ENCODE measurements around the gene INTS6L.
"Not testable (repeated sequence)": the region's sequence is repeated elsewhere in the genome, so short reads cannot be mapped to it uniquely, and the experiment has no call there.

The INTS6L gene

GRCh38 chrX:135522132-135522530 is 1.7 kb downstream of the INTS6L start:
- peak; percentile 1 for DNase-seq (ENCODE audit: low read depth, low spot score)

- no peak for DNase-seq (ENCODE audit: low read depth, low spot score)
These were observed 2.6 kb downstream of the INTS6L start for GRCh38 chrX:135522878-135523693.

DNA sequence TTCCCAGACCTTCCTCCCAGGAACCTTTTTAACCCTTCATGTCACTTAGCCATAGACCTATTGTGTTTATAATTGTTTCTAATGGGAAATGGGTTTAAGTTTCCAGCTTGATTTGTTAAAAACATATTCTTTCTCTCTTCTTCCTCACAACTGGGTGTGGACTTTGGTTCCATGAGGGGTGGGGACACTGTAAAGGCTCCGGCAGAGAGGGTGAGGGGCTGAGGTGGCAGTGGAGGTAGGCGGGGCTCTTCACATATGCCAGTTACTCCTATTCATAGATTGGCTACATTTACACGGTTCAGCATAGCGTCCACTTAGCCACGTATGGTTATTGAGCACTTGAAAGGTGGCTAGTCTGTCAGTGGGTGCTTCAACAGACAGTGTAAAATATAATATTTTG is 7.8 kb downstream of the INTS6L start:
- no peak for DNase-seq (ENCODE audit: low read depth, low spot score)

DNA sequence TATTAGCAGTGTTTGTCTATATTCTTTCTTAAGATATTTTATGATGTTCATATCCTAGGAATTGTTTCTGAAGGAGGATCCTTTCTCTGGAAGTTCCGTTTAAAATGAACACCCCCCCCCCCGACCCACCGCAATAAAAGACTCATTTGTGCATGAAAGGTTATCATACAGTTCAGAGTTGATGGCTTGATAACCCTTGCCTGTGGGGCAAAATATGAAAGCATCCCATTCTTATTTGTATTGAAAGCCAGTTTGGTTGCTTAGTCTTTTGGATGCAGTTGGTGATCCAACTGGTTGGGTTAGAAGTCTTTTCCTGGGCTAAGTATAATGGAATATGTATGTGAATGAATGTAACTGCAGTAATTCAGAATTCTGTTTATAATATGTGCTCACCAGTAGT is 8.3 kb downstream of the INTS6L start:
- DNase-seq (ENCODE audit: low read depth, low spot score): no peak

DNA sequence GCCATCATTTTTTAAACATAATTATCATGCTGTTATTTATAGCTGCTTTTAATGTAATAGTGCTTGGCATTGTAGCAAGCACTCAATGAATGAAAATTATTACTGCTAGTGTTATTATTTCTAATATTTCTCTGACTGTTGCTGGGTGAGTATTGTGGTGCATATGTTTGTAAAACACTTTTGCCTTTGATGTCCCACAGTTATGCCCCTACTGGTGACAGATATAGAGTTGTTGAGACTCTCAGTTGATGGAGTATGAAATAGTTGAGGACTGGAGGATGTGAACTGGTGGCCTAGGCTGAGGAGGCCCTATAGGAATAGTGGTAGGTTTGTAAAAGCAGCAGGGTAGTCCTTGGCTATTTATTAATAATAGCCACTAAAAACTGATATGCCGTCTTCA is 9.6 kb downstream of the INTS6L start:
- DNase-seq (ENCODE audit: low read depth, low spot score): no peak

DNA sequence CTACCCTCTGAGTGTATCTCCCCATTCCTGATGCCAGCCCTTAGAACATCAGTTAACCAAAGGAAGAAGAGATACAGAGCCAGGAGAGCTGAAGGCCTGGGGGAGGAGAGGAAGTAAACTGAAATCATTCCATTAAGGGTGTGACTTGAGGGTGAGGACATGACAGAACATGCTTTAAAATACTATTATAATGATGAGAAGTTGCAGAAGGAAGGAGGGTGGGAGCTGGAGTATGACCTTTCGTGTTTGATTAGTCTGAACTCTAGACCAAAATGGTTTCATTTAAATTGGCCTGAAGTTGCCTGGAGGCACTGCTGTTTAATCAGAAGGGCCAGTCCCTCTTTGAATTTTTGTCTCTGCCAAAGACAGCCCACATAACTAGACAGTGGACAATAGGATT is 11.4 kb downstream of the INTS6L start:
- no peak for DNase-seq (ENCODE audit: low read depth, low spot score)

- no peak for DNase-seq (ENCODE audit: low read depth, low spot score)
These were observed 14.8 kb downstream of the INTS6L start for GRCh38 chrX:135535077-135535940.

DNA sequence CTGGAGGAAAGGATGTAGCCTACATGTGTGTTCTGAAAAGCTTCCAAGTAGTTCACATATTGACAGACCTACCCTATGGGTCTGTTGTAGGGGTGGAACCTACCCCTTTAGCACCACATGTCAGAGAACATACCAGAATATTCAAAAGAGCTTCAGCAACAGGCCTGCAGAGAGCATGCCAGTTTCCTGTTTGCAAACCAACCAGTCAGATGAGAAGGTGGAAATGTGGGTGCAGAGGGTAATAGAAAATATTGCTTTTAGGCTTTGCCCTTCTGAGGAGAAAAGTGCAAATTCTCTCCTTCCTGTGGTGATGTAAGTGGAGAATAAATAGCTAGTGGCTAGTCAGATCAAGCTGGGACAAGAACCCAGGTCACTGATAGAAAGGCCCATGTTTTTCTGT is 16.4 kb downstream of the INTS6L start:
- no peak for DNase-seq (ENCODE audit: low read depth, low spot score)

DNA sequence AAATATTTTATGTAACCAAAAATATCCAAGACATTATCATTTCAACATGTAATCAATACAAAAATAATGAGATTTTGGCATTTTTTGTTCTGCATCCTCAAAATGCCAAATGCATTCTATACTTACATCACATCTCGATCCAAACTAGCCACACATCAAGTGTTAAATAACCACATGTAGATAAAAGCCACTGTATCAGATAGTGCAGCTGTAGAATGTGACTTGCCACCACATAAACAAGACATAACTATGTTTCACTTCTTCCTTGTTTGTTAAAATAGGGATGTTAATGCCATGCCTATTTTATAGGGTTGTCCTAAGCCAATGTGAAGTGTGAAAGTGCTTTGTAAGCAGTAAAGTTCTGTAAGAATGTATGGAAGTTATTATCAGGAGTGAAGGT is 20.9 kb downstream of the INTS6L start:
- DNase-seq (ENCODE audit: low read depth, low spot score): no peak

- DNase-seq (ENCODE audit: low read depth, low spot score): no peak
These were observed 22.7 kb downstream of the INTS6L start for GRCh38 chrX:135543172-135543571.

DNA sequence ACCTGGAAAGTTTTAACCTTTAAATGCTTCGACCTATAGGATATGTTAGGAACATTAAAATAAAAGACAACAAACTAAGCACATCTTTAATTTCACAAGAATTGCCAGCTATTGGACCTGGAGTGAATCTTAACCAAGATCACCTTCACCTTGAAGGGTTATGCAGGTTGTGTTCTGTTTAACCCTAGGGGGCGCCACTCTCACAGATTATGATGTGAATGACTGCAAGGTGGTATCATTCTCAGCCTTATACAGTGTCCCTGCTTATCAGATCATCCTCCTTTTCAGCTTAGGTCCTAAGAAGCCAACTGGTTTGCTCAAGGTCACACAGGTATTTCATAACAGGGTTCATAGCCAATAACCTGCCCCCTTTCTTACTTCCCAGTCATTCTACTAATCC is 23.5 kb downstream of the INTS6L start:
- no peak for DNase-seq (ENCODE audit: low read depth, low spot score)

- DNase-seq (ENCODE audit: low read depth, low spot score): no peak
These were observed 24.0 kb downstream of the INTS6L start for GRCh38 chrX:135544338-135544948.

GRCh38 chrX:135547767-135548166 is 27.3 kb downstream of the INTS6L start:
- DNase-seq (ENCODE audit: low read depth, low spot score): no peak

- DNase-seq (ENCODE audit: low read depth, low spot score): no peak
These were observed 29.1 kb downstream of the INTS6L start for GRCh38 chrX:135549519-135549918.

DNA sequence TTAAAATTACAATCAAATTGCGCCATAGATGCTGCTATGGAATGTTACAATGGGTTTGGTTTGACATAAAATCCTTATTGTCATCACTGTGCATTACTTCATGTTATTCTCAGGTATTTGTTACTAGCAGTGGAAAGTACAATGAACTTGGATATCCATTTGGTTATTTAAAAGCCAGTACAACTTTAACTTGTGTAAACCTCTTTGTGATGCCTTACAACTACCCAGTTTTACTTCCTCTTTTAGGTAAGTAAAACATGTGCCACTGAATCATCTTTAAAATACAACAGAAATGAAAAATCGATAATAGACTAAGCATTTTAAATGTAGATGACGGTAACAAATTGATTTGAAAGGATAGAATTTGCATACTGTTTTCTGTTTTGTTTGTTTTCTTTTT is 35.6 kb downstream of the INTS6L start:
- DNase-seq (ENCODE audit: low read depth, low spot score): no peak

DNA sequence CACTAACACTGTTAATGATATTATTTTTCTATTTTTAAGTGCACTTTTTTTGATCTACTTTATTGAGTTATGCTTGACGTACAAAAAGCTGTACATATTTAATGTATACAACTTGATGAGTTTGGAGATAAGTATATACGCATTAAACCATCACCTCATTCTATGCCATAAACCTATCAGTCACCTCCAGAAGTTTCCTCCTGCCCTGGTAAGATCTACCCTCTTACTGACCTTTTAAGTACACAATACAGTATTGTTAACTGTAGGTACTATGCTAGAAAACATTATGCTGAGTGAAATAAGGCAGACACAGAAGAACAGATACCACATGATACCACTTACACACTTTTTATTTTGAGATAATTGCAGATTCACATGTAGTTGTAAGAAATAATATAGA is 36.9 kb downstream of the INTS6L start:
- no peak for DNase-seq (ENCODE audit: low read depth, low spot score)

GRCh38 chrX:135572436-135572835 is 52.0 kb downstream of the INTS6L start:
- no peak for DNase-seq (ENCODE audit: low read depth, low spot score)

- no peak for DNase-seq (ENCODE audit: low read depth, low spot score)
These were observed 61.0 kb downstream of the INTS6L start for GRCh38 chrX:135581496-135581895.

DNA sequence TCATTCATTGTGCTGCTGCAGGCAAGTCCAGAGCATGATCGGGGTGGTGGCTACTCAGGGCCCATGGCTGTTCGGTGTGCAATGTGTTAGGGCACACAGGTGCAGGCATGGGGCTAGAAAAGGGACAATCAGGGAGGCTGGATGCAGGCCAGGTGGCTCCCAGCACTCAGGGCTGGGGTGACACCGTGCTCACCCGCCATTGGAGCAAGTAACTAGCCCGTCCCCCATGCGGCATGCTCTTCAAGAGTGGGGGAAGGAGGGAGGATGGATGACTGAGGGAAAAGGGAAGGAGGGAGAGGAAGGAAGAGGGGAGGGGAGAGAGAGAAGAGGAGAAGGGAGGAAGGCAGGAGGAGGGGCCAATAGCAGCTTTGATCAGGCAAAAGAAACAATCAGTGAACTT is 64.7 kb downstream of the INTS6L start:
- DNase-seq (ENCODE audit: low read depth, low spot score): no peak

DNA sequence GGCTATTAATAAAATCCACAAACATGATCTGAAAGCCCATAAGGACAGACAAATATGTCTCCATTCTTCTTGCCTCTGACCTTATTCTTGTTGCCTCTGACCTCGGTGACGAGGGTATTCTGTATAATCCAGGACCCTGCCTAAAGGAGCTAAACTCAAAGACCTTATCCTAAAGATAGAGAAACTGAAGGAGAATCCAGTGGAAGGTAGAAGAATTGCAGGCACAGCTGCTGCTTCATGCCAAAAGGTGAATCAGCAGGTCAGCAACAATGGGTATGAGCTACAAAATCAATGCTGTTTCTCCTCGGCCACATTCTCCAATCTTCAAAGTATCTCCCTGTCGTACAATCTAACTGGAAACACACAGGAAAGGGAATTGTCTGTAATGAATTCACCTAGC is 71.4 kb downstream of the INTS6L start:
- no peak for DNase-seq (ENCODE audit: low read depth, low spot score)

DNA sequence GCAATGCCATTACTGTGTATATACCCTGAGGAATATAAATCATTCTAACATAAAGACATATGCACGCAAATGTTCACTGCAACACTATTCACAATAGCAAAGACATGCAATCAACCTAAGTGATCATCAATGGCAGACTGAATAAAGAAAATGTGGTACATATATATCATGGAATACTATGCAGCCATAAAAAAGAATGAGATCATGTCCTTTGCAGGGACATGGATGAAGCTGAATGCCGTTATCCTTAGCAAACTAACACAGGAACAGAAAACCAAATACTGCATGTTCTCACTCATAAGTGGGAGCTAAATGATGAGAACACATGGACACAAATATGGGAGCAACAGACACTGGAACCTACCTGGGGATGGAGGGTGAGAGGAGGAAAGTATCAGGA is 73.6 kb downstream of the INTS6L start:
- DNase-seq (ENCODE audit: low read depth, low spot score): not testable (repeated sequence)

DNA sequence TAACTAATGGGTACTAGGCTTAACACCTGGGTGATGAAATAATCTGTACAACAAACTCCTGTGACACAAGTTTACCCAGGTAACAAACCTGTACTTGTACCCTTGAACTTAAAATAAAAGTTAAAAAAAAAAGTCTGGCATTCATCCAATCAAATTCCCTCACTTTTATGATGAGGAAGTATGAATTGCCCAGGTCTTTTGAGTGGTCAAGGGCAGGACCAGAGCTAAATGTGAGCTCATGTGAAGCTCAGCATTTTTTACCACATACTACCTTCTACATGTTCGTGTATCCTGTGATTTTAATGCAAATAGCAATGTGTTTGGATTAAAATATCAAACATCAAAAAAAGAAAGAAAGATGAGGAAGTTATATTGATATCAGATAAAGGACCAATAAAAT is 74.0 kb downstream of the INTS6L start:
- not testable (repeated sequence) for DNase-seq (ENCODE audit: low read depth, low spot score)

GRCh38 chrX:135595543-135595942 is 75.1 kb downstream of the INTS6L start:
- DNase-seq (ENCODE audit: low read depth, low spot score): no peak

Data from brain pericyte (primary cell).